H9 (cell line): ENCODE data around the gene DMD. TPM values are rescaled to one million over a fixed set of nuclear protein-coding genes. Genes with fewer than 3 reads are reported as not detected.

ENCODE experiments used
- DNase-seq: peaks from one replicate; pipeline ENCODE4 v3.0.0-alpha.2; 2017
- H2AFZ ChIP-seq: one replicate; pipeline ENCODE4 v1.6.1; 2013; ENCODE audit warnings: mild to moderate bottlenecking, low read length, control low read depth, moderate library complexity
- H2AK5ac ChIP-seq: 2 replicates; pipeline ENCODE4 v1.6.1; 2013; ENCODE audit warnings: low read length, control low read depth, mixed read lengths; ENCODE audit not compliant: insufficient read length
- H2BK120ac ChIP-seq: one replicate; pipeline ENCODE4 v1.6.1; 2013; ENCODE audit warnings: low read depth, mild to moderate bottlenecking, low read length, control low read depth, inconsistent platforms; ENCODE audit not compliant: poor library complexity, severe bottlenecking
- H2BK12ac ChIP-seq: 2 replicates; pipeline ENCODE4 v1.6.1; 2013; ENCODE audit warnings: low read length, control low read depth, mixed read lengths, low read depth; ENCODE audit not compliant: insufficient read length
- H2BK15ac ChIP-seq: 2 replicates; pipeline ENCODE4 v1.6.1; 2013; ENCODE audit warnings: low read depth, low read length, control low read depth
- H2BK20ac ChIP-seq: one replicate; pipeline ENCODE4 v1.6.1; 2013; ENCODE audit warnings: low read depth, mild to moderate bottlenecking, low read length, control low read depth, inconsistent platforms; ENCODE audit not compliant: poor library complexity, severe bottlenecking
- H2BK5ac ChIP-seq: 2 replicates; pipeline ENCODE4 v1.6.1; 2013; ENCODE audit warnings: low read length, control low read depth, mixed read lengths; ENCODE audit not compliant: insufficient read length
- H3K14ac ChIP-seq: 2 replicates; pipeline ENCODE4 v1.6.1; 2013; ENCODE audit warnings: low read length, control low read depth; ENCODE audit not compliant: insufficient read depth
- H3K18ac ChIP-seq: 2 replicates; pipeline ENCODE4 v1.6.1; 2013; ENCODE audit warnings: low read depth, mild to moderate bottlenecking, mixed read lengths, low read length, control low read depth; ENCODE audit not compliant: insufficient read length
- H3K23ac ChIP-seq: 2 replicates; pipeline ENCODE4 v1.6.1; 2013; ENCODE audit warnings: low read length, control low read depth, mixed read lengths, low read depth; ENCODE audit not compliant: insufficient read length
- H3K23me2 ChIP-seq: 2 replicates; pipeline ENCODE4 v1.6.1; 2013; ENCODE audit warnings: low read depth, mild to moderate bottlenecking, mixed read lengths, low read length, control low read depth; ENCODE audit not compliant: insufficient read length, poor library complexity, severe bottlenecking
- H3K27ac ChIP-seq: 2 replicates; pipeline ENCODE4 v1.5.1; 2013; ENCODE audit warnings: low read length, control low read depth, mixed read lengths, low read depth; ENCODE audit not compliant: insufficient read length
- H3K27me3 ChIP-seq: 2 replicates; pipeline ENCODE4 v1.6.1; 2013; ENCODE audit warnings: low read length, control low read depth, inconsistent platforms; ENCODE audit not compliant: insufficient read depth
- H3K4ac ChIP-seq: 2 replicates; pipeline ENCODE4 v1.6.1; 2013; ENCODE audit warnings: low read depth, mild to moderate bottlenecking, control low read depth, inconsistent platforms, low read length, moderate library complexity
- H3K4me1 ChIP-seq: 2 replicates; pipeline ENCODE4 v1.6.1; 2013; ENCODE audit warnings: low read length, control low read depth, inconsistent platforms; ENCODE audit not compliant: insufficient read depth
- H3K4me2 ChIP-seq: 2 replicates; pipeline ENCODE4 v1.6.1; 2013; ENCODE audit warnings: low read length, control low read depth, mixed read lengths; ENCODE audit not compliant: insufficient read length, insufficient read depth
- H3K56ac ChIP-seq: 2 replicates; pipeline ENCODE4 v1.6.1; 2013; ENCODE audit warnings: low read depth, mild to moderate bottlenecking, mixed read lengths, low read length, control low read depth; ENCODE audit not compliant: insufficient read length
- H3K79me1 ChIP-seq: 2 replicates; pipeline ENCODE4 v1.6.1; 2013; ENCODE audit warnings: low read depth, mild to moderate bottlenecking, moderate library complexity, low read length, control low read depth, inconsistent platforms; ENCODE audit not compliant: insufficient read depth, poor library complexity, severe bottlenecking
- H3K79me2 ChIP-seq: 2 replicates; pipeline ENCODE4 v1.6.1; 2013; ENCODE audit warnings: low read length, control low read depth, inconsistent platforms; ENCODE audit not compliant: insufficient read depth
- H3K9ac ChIP-seq: 2 replicates; pipeline ENCODE4 v1.6.1; 2013; ENCODE audit warnings: low read length, control low read depth, mixed read lengths; ENCODE audit not compliant: insufficient read length; ENCODE audit errors: extremely low read depth
- H3K9me3 ChIP-seq: one replicate; pipeline ENCODE4 v1.6.1; 2013; ENCODE audit warnings: low read depth, low read length, inconsistent platforms; ENCODE audit not compliant: control insufficient read depth
- H3T11ph ChIP-seq: one replicate; pipeline ENCODE4 v1.6.1; 2013; ENCODE audit warnings: mild to moderate bottlenecking, low read length, control low read depth, inconsistent platforms
- H4K20me1 ChIP-seq: one replicate; pipeline ENCODE4 v1.6.1; 2013; ENCODE audit not compliant: control insufficient read depth, insufficient read length, insufficient read depth
- H4K5ac ChIP-seq: 2 replicates; pipeline ENCODE4 v1.6.1; 2013; ENCODE audit warnings: low read depth, mild to moderate bottlenecking, mixed read lengths, low read length, control low read depth; ENCODE audit not compliant: insufficient read length
- H4K8ac ChIP-seq: replicated peaks from 2 replicates; pipeline ENCODE4 v1.6.1; 2013; ENCODE audit warnings: low read length, control low read depth, mixed read lengths, low read depth; ENCODE audit not compliant: insufficient read length
- H4K91ac ChIP-seq: 2 replicates; pipeline ENCODE4 v1.6.1; 2013; ENCODE audit warnings: low read depth, mild to moderate bottlenecking, moderate library complexity, mixed read lengths, low read length, control low read depth; ENCODE audit not compliant: insufficient read length
- H3K27ac Mint-ChIP-seq, 3 experiments: 2 replicates in 2 of 3; 3 replicates in 1 of 3; pipeline ENCODE4 v1.8.0; 2020 to 2021; ENCODE audit warnings: mixed read lengths in 3 of 3, mild to moderate bottlenecking in 1 of 3, moderate library complexity in 1 of 3
- H3K27me3 Mint-ChIP-seq: 2 replicates; pipeline ENCODE4 v1.8.0; 2021; ENCODE audit warnings: low read depth, mild to moderate bottlenecking, moderate library complexity, mixed read lengths
- H3K36me3 Mint-ChIP-seq, 3 experiments: 2 replicates in 2 of 3; 3 replicates in 1 of 3; pipeline ENCODE4 v1.8.0; 2020 to 2021; ENCODE audit warnings: low read depth in 3 of 3, mixed read lengths in 3 of 3; ENCODE audit not compliant: insufficient read depth in 1 of 3
- H3K4me1 Mint-ChIP-seq, 2 experiments: 2 replicates each; pipeline ENCODE4 v1.8.0; 2020; ENCODE audit warnings: mixed read lengths in 2 of 2
- H3K4me3 Mint-ChIP-seq, 2 experiments: 2 replicates in 1 of 2; 3 replicates in 1 of 2; pipeline ENCODE4 v1.8.0; 2020 to 2021; ENCODE audit warnings: mild to moderate bottlenecking in 2 of 2, mixed read lengths in 2 of 2, moderate library complexity in 1 of 2
- H3K9me3 Mint-ChIP-seq, 2 experiments: 2 replicates in 1 of 2; 3 replicates in 1 of 2; pipeline ENCODE4 v1.8.0; 2020; ENCODE audit warnings: mild to moderate bottlenecking in 2 of 2, mixed read lengths in 2 of 2, moderate library complexity in 1 of 2
- WGBS: extraction: QIAGEN DNeasy Blood & Tissue Kit; methylation state at CpG from one replicate; pipeline ENCODE4 v1.1.7; 2013; ENCODE audit warnings: missing lambda C conversion rate, low lambda C conversion rate, mixed read lengths; ENCODE audit not compliant: insufficient read length; ENCODE audit errors: extremely low coverage; 5-methylcytosine and 5-hydroxymethylcytosine counted together
- total RNA-seq: library from RNA; stranded (reverse); gene quantifications from 2 replicates; pipeline ENCODE4 v1.2.1, GENCODE V29; 2021
- TF ChIP-seq, protein P1 (sequence below): fragments of 200-600 bp; sonication (generic); conservative IDR thresholded peaks from 3 replicates; pipeline ENCODE4 v1.8.0; 2021; ENCODE audit warnings: antibody characterized with exemption, mild to moderate bottlenecking

DMD gene
- total RNA-seq, 1 experiment from 2014 or later, result 3.8 TPM

DNA sequence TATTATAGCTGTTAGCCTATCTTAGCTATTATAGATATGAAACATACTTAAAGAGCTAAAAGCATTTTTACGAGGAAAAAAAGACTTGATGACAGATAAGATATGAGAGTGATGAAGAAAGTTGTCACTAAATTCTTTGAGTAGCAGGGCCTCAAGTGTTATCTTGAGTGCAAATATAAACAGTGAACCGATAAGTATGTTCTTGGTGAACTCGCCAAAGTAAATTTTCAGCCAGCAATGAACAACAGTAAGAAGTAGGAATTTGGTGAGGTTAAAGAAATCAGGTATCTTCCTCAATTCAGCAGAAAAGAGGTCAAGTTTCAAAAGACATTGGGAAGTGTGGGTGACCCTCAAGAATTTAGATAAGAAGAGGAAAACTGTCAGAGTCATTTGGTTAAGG, 1667.7 kb downstream of the DMD start:
- no peak overlapping the region for H2BK15ac ChIP-seq
- no CpG with 5 or more reads among the region's 3 CpGs for WGBS

More for the DNA sequence above, 1667.7 kb downstream of the DMD start:
- H3K23ac ChIP-seq, result no peak overlapping the region
- no peak overlapping the region for H4K91ac ChIP-seq
- H3K4ac ChIP-seq, result no peak overlapping the region
- no peak overlapping the region for H3K27ac ChIP-seq
- no peak overlapping the region for H3K4me3 Mint-ChIP-seq
- no peaks in the 10 kb centered on the region for H3K27me3 ChIP-seq
- H3K9me3 Mint-ChIP-seq, result peaks cover 60 to 66% of the 10 kb centered on the region in 2 experiments
- H4K20me1 ChIP-seq, result no peaks in the 10 kb centered on the region
- no peak overlapping the region for H2BK5ac ChIP-seq
- H3K56ac ChIP-seq, result no peak overlapping the region
- H3K14ac ChIP-seq, result no peak overlapping the region
- H3K23me2 ChIP-seq, result no peaks in the 10 kb centered on the region
- no peaks in the 10 kb centered on the region for H3K27me3 Mint-ChIP-seq
- TF ChIP-seq, protein P1, sequence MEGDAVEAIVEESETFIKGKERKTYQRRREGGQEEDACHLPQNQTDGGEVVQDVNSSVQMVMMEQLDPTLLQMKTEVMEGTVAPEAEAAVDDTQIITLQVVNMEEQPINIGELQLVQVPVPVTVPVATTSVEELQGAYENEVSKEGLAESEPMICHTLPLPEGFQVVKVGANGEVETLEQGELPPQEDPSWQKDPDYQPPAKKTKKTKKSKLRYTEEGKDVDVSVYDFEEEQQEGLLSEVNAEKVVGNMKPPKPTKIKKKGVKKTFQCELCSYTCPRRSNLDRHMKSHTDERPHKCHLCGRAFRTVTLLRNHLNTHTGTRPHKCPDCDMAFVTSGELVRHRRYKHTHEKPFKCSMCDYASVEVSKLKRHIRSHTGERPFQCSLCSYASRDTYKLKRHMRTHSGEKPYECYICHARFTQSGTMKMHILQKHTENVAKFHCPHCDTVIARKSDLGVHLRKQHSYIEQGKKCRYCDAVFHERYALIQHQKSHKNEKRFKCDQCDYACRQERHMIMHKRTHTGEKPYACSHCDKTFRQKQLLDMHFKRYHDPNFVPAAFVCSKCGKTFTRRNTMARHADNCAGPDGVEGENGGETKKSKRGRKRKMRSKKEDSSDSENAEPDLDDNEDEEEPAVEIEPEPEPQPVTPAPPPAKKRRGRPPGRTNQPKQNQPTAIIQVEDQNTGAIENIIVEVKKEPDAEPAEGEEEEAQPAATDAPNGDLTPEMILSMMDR, result no peak
- no peak overlapping the region for H2AK5ac ChIP-seq
- no peak for DNase-seq
- H4K5ac ChIP-seq, result no peak overlapping the region
- H2BK12ac ChIP-seq, result no peak overlapping the region
- H2AFZ ChIP-seq, result no peak overlapping the region
- H3K27ac Mint-ChIP-seq, result no peak overlapping the region
- no peak overlapping the region for H2BK20ac ChIP-seq
- no peak overlapping the region for H2BK120ac ChIP-seq
- H3K79me1 ChIP-seq, result no peaks in the 10 kb centered on the region
- no peak overlapping the region for H3K4me2 ChIP-seq
- no peaks in the 10 kb centered on the region; a peak in 3 of 7 replicates for H3K36me3 Mint-ChIP-seq
- peaks cover 3% of the 10 kb centered on the region; the same call in 1 of the 2 replicates for H3K4me1 ChIP-seq
- H4K8ac ChIP-seq, result no peak overlapping the region
- H3K79me2 ChIP-seq, result no peaks in the 10 kb centered on the region
- no peak overlapping the region for H3K9ac ChIP-seq
- no peak overlapping the region for H3T11ph ChIP-seq
- peaks cover 3% of the 10 kb centered on the region in 2 experiments; a peak in 2 of 4 replicates for H3K4me1 Mint-ChIP-seq
- no peaks in the 10 kb centered on the region for H3K9me3 ChIP-seq
- no peak overlapping the region for H3K18ac ChIP-seq
